Activated CD4-positive, alpha-beta T cell treated with anti-CD3 and anti-CD28 coated beads, Interleukin-2, amount 50 U/mL, for 1 hour (primary cell): ENCODE measurements around the gene HYAL2.

Experiments used
- DNase-seq: peaks from one replicate; pipeline ENCODE4 v3.0.0-alpha.2; 2020

HYAL2 gene, protein sequence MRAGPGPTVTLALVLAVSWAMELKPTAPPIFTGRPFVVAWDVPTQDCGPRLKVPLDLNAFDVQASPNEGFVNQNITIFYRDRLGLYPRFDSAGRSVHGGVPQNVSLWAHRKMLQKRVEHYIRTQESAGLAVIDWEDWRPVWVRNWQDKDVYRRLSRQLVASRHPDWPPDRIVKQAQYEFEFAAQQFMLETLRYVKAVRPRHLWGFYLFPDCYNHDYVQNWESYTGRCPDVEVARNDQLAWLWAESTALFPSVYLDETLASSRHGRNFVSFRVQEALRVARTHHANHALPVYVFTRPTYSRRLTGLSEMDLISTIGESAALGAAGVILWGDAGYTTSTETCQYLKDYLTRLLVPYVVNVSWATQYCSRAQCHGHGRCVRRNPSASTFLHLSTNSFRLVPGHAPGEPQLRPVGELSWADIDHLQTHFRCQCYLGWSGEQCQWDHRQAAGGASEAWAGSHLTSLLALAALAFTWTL

DNA sequence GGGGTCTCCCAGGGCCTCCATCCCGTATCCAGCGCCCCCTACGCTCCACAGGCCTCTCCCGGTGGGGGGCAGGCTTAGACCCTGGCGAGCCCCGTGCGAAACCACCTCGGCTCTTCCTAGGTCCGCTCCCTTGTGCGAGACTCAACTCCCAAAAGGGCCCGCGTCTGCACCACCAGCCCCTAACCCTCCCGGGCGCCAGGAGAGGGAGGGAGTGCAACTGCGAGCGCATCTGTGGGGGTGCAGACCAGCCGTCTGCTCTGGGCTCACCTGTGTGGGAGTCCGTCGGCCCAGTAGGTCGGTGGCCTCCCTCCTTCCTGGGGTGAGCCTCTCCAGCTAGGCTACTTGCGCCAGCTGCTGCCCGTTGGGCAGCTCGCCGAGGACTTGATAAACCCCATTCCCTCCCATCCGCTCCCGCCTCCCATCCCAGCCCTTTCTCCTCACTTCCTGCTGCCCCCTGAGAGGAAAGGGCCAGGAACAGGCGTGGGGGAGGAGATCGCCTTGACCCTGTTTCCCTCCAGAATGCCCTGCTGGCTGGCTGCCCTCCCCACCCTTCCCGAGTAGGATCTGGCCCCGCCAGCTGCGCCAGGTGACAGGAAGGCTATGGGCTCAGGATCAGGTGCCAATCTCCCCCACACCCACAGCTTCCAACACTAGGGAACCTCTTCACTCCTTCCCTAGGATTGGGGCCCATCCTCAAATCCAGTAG, at the start of gene HYAL2:
Gene HYAL2, minus strand, starts transcription at position 360 of the 706 bp plus-strand sequence. CDS start 2,256 bp downstream, outside the sequence.
- no peak for DNase-seq

GRCh38 chr3:50371133-50371685, 48.7 kb upstream of the HYAL2 start:
- DNase-seq, result no peak

DNA sequence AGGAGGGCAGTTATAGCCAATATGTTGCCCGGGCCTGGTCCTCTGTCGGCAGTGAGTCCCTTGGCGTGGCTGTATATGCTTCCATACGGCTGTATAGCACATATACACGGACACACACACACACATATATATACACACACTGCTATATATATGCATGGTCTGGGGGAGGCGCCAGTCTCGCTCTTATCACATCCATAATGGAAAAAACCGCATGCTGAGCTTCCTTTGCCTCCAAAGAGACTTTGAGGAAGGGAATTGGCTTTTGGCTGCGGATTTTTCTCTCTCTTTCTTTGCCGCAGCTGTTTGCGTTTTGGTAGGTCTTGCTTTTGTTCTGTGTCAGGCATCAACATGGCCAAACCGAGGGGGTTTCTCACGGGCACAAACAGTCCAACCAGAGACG, 48.0 kb upstream of the HYAL2 start:
- no peak for DNase-seq

DNA sequence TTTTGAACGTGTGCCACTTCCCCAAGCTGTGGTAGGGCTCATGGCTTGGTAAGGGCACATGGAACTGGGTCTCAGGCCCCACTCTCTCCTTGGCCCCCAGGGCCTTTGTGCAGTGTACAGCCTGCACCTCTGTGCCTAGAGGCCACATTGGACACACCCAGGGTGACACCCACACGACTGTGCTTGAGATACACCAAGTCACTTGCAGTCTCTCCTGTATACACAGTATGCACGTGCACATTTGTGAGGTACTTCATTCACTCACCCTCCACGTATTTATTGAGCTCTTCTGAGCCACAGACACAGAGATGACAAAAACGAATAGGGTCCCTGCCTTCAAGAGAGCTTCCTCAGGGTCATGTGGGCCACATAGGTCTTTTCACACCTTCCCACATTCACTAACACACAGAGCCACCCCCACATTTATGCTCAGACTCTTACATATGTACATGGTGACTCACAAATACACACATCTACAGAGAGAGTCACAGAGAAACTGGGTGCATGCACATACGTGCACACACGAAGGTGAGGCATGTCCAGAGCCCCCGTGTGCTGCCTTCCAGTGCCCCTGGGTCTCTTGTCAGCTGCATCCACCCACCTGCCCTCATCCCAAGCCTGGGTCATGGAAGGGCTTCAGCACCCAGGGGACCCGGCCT, 46.6 kb upstream of the HYAL2 start:
- DNase-seq, result no peak

GRCh38 chr3:50365842-50366220, 43.3 kb upstream of the HYAL2 start:
- no peak for DNase-seq

GRCh38 chr3:50365080-50365841, 42.7 kb upstream of the HYAL2 start:
- peak; percentile 94 for DNase-seq

DNA sequence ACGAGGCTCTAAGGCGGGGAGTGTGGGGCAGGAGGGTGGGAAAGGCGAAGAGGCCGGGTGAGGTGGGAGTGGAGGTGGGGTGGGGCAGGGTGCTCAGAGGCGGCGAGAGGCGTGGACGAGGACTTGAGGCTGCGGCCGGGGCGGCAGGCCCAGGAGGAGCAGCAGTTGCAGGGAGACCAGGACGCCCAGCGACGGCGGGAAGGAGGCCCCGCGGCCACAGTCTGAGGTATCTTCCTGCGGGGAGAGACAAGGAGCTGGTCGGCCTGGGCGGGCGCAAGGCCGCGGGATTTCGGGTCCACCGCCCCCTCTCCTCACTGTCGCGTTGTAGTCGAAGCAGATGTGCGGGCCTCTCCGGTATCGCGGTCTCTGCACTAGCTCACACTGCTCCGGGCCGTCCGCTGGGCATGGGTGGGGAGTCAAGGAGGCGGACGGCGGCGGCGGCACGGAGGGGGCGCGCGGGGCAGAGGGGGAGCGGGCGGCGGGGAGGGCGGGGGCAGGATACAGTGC, 42.1 kb upstream of the HYAL2 start:
- DNase-seq, result no peak

GRCh38 chr3:50359760-50360110, 37.2 kb upstream of the HYAL2 start:
- DNase-seq, result no peak

GRCh38 chr3:50358911-50359759, 36.6 kb upstream of the HYAL2 start, which contains the start of gene TMEM115:
TSS of gene TMEM115 (minus strand) at chr3:50359521. CDS start at chr3:50359063, 458 bp downstream.
- DNase-seq, result peak; percentile 91

GRCh38 chr3:50358355-50358910, 35.9 kb upstream of the HYAL2 start:
- no peak for DNase-seq

DNA sequence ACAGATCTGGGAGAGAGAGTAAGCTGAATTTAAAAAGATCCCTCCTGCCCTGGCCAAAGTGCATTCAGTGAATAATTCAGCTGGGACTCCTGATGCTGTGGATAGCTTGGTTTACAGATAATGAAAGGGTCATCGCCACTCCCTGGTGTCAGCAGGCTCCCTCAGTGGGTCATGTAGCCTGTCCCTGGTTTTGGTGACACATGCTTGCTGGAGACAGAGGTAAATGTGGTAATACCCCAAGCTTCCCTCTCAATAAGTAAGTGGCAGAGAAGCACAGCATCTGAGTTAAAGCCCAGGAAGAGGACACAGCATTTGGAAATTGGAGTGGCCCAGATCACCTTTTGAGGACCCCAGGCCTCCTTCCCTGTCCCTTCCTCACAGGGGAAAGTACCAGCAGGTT, 34.9 kb upstream of the HYAL2 start:
- no peak for DNase-seq

DNA sequence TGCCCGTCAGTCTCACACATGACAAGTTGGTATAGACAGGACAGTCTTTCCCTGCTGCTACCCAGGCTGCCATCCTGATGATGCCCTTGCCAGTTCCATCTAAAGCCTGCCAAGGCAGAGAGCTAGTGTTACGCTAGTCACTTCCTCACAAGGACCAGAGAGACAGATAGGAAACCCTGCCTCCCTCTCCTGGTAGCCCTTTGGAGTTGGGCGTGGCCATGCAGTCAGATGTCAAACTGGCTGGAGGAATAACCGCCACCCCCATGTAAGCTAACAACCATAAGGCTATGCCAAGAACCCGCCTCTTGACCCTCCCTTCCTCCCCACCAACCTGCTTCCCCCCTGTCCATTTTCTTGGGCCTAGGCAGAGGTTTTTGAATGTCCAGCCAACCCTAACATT, 34.0 kb upstream of the HYAL2 start:
- no peak for DNase-seq

GRCh38 chr3:50355829-50356552, 33.4 kb upstream of the HYAL2 start:
- DNase-seq, result no peak

DNA sequence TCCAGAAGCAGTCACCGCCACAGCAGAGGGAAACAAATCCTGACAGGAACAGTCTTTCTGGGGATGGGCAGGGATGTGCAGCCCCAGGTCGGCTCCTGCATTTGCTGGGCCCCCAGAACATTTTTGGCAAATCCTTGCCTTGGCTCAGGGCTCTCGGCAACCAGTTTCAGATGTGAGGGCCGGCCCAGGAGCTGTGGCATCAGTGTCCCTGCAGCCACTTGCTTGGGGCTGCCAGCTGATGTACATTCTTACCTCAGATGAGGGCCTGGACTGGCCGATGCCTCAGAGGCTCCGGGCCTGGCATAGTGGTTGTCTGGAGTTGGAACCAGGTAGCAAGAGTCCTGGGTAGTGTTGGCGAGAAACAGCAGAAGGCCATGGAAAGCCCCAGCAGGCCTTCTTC, 32.3 kb upstream of the HYAL2 start:
- DNase-seq, result no peak

DNA sequence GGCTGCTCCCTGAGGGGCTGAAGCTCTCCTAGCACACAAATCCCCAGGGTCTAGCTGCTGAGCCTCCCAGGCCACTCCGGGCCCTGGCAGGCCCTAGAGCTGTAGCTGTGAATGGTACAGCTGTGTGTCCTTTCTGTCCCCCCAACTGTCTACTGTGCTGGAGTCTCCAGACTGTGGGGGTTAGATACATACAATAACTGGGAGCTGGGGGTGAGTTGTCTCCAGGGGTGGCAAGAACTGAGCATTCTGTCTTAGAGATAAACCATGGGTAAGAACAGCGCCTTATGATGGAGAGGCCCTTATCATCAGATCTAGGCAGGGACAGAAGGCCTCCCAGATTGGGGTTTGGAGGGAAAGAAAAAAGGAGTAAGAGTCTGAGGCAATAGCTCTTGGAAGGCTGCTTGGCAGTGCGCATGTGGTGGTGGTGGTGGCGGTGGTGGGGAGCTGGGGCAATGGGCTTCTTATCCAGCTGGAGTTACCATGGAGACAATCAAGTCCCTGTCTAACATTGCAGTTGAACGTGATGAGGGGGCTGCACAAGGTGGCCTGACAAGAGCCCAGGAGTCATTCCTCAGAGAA, 31.7 kb upstream of the HYAL2 start:
- DNase-seq, result no peak

DNA sequence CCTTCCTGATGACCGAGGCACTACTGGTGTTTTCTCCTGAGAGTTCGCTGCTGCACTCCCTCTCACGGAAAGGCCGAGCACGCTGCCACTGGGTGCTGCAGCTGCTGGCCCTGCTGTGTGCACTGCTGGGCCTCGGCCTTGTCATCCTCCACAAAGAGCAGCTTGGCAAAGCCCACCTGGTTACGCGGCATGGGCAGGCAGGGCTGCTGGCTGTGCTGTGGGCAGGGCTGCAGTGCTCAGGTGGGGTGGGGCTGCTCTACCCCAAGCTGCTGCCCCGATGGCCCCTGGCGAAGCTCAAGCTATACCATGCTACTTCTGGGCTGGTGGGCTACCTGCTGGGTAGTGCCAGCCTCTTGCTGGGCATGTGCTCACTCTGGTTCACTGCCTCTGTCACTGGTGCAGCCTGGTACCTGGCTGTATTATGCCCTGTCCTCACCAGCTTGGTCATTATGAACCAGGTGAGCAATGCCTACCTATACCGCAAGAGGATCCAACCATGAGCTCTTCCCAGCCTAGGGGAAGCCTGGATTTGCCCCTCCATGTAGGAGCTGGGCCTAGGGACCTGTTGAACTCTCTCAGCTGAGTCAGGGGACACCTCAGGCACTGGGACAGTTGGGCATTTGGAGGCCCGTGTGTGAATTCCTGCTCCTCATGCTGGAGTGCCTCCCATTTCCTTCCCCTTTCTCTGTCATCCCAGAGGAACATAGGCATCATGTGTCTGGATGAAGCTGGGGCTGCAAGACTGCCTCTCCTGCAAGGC, 30.9 kb upstream of the HYAL2 start:
- DNase-seq, result no peak

- DNase-seq, result no peak
Observed at GRCh38 chr3:50352781-50353180, 30.2 kb upstream of the HYAL2 start.

- no peak for DNase-seq
Observed at GRCh38 chr3:50351323-50351697, 28.8 kb upstream of the HYAL2 start.
